RCC 7860 (cell line): ENCODE results near the gene GNA12.

ENCODE experiments used
- DNase-seq: peaks from one replicate; pipeline ENCODE4 v3.0.0-alpha.2; 2015; ENCODE audit warnings: low spot score
- FAIRE-seq: peaks from 2 replicates; lab custom pipeline; 2012; peaks lifted over from hg19 to GRCh38; lab: Jason Lieb, UNC

Gene GNA12

GRCh38 chr7:2719007-2719406 lies 125.1 kb downstream of the GNA12 start:
- FAIRE-seq (no peak), DNase-seq (no peak)

- no peak for DNase-seq
- FAIRE-seq: no peak
Measured at GRCh38 chr7:2718296-2718965, 125.7 kb downstream of the GNA12 start.

- no peak for DNase-seq
- no peak for FAIRE-seq
Measured at GRCh38 chr7:2717293-2718261, 126.5 kb downstream of the GNA12 start.

- no peak for FAIRE-seq
Measured at GRCh38 chr7:2716906-2717292, 127.2 kb downstream of the GNA12 start.

GRCh38 chr7:2716488-2716887 lies 127.6 kb downstream of the GNA12 start:
- FAIRE-seq (no peak), DNase-seq (no peak)

More at GRCh38 chr7:2716906-2717292, 127.2 kb downstream of the GNA12 start:
- no peak for DNase-seq

GRCh38 chr7:2715341-2716231 lies 128.5 kb downstream of the GNA12 start:
- FAIRE-seq: no peak
- DNase-seq: no peak

- DNase-seq: no peak
- no peak for FAIRE-seq
Measured at GRCh38 chr7:2714636-2715035, 129.5 kb downstream of the GNA12 start.

- DNase-seq: no peak
- FAIRE-seq: no peak
Measured at GRCh38 chr7:2713978-2714377, 130.1 kb downstream of the GNA12 start.

- no peak for FAIRE-seq
Measured at GRCh38 chr7:2713370-2713769, 130.7 kb downstream of the GNA12 start.

GRCh38 chr7:2711895-2712675 lies 132.0 kb downstream of the GNA12 start:
- FAIRE-seq: no peak
- no peak for DNase-seq

More at GRCh38 chr7:2713370-2713769, 130.7 kb downstream of the GNA12 start:
- no peak for DNase-seq

- FAIRE-seq (no peak), DNase-seq (no peak)
Measured at GRCh38 chr7:2710901-2711551, 133.1 kb downstream of the GNA12 start.

GRCh38 chr7:2710286-2710655 lies 133.8 kb downstream of the GNA12 start:
- no peak for DNase-seq
- FAIRE-seq: no peak

- no peak for DNase-seq
- FAIRE-seq: no peak
Measured at GRCh38 chr7:2709553-2710285, 134.4 kb downstream of the GNA12 start.

- no peak for DNase-seq
- no peak for FAIRE-seq
Measured at GRCh38 chr7:2708547-2709310, 135.4 kb downstream of the GNA12 start.

GRCh38 chr7:2708041-2708440 lies 136.1 kb downstream of the GNA12 start:
- DNase-seq: no peak
- no peak for FAIRE-seq

- no peak for DNase-seq
- FAIRE-seq: no peak
Measured at GRCh38 chr7:2707481-2707880, 136.6 kb downstream of the GNA12 start.

GRCh38 chr7:2706685-2707126 lies 137.4 kb downstream of the GNA12 start:
- DNase-seq: no peak
- FAIRE-seq: no peak

GRCh38 chr7:2705371-2706096 lies 138.6 kb downstream of the GNA12 start:
- no peak for FAIRE-seq
- DNase-seq: no peak
